Stimulated activated CD4-positive, alpha-beta T cell treated with anti-CD3 and anti-CD28 coated beads, TNF-alpha, amount 100 ng/mL, for 4 hours (primary cell): ENCODE measurements around the gene PPP1R16B.
"Not testable (repeated sequence)": the region's sequence is repeated elsewhere in the genome, so short reads cannot be mapped to it uniquely, and the experiment has no call there.

Experiments used
- DNase-seq, 3 experiments: peaks; one replicate each; pipeline ENCODE4 v3.0.0-alpha.2; 2020; ENCODE audit warnings: low read depth in 3 of 3

Gene PPP1R16B

GRCh38 chr20:38932457-38933120 lies 127.1 kb downstream of the PPP1R16B start:
- no peak for DNase-seq

GRCh38 chr20:38934530-38934929 lies 129.0 kb downstream of the PPP1R16B start:
- DNase-seq: no peak

GRCh38 chr20:38935285-38935684 lies 129.8 kb downstream of the PPP1R16B start:
- DNase-seq: no peak

- no peak for DNase-seq
Observed at GRCh38 chr20:38935967-38936407, 130.5 kb downstream of the PPP1R16B start.

GRCh38 chr20:38937000-38937399 lies 131.5 kb downstream of the PPP1R16B start:
- DNase-seq: no peak

- DNase-seq: no peak
Observed at GRCh38 chr20:38937978-38938473, 132.5 kb downstream of the PPP1R16B start.

- no peak for DNase-seq
Observed at GRCh38 chr20:38939686-38940085, 134.2 kb downstream of the PPP1R16B start.

- DNase-seq: no peak
Observed at GRCh38 chr20:38940644-38941043, 135.1 kb downstream of the PPP1R16B start.

- no peak for DNase-seq
Observed at GRCh38 chr20:38941726-38942389, 136.4 kb downstream of the PPP1R16B start.

GRCh38 chr20:38945012-38945411 lies 139.5 kb downstream of the PPP1R16B start:
- no peak for DNase-seq

GRCh38 chr20:38946836-38947235 lies 141.3 kb downstream of the PPP1R16B start:
- no peak for DNase-seq

- no peak for DNase-seq
Observed at GRCh38 chr20:38947931-38948362, 142.4 kb downstream of the PPP1R16B start.

- no peak for DNase-seq
Observed at GRCh38 chr20:38950254-38950653, 144.8 kb downstream of the PPP1R16B start.

- DNase-seq: no peak
Observed at GRCh38 chr20:38951611-38952010, 146.1 kb downstream of the PPP1R16B start.

- no peak for DNase-seq
Observed at GRCh38 chr20:38952153-38952552, 146.7 kb downstream of the PPP1R16B start.

GRCh38 chr20:38953630-38954340 lies 148.3 kb downstream of the PPP1R16B start:
- DNase-seq: no peak

GRCh38 chr20:38957235-38957876 lies 151.9 kb downstream of the PPP1R16B start:
- no peak for DNase-seq

- DNase-seq: no peak
Observed at GRCh38 chr20:38957915-38958485, 152.5 kb downstream of the PPP1R16B start.

GRCh38 chr20:38960187-38960687 lies 154.7 kb downstream of the PPP1R16B start:
- not testable (repeated sequence) for DNase-seq

GRCh38 chr20:38961530-38962043 lies 156.1 kb downstream of the PPP1R16B start:
- peak in 2 of 3 experiments; percentile 3 to 12 for DNase-seq
